HG02943 (cell line): ENCODE data around the gene HMGB1.

Experiments
- ATAC-seq: cut with Tn5 transposase; IDR thresholded peaks from one replicate; pipeline ENCODE4 v1.9.1; 2021; ENCODE audit warnings: mild to moderate bottlenecking, low read depth, moderate library complexity; ENCODE audit not compliant: unreplicated experiment

HMGB1 gene

GRCh38 chr13:30406779-30407416 is 58.8 kb downstream of the HMGB1 start:
- no peak for ATAC-seq
